Daoy (cell line): Measurements from ENCODE around the gene DAZAP2. TPM values are rescaled to one million over a fixed set of nuclear protein-coding genes. Genes with fewer than 3 reads are reported as not detected.

ENCODE experiments used
- total RNA-seq: library from RNA; depleted of rRNA; stranded (reverse); fragments of >200 nt; shearing (Covaris generic); gene quantifications from 2 replicates; pipeline ENCODE4 v1.2.3, GENCODE V29; 2014; rRNA removed

The DAZAP2 gene
- total RNA-seq, 1 experiment from 2014 or later, result 263 TPM

Other genes starting within 250 kb of the DAZAP2 start
- 49.6 and 54.3 TPM in 2 replicates for gene SLC11A2, start 212.4 kb upstream of the DAZAP2 start, total RNA-seq
- gene LETMD1, start 190.5 kb upstream of the DAZAP2 start, total RNA-seq, result 21.2 and 27.8 TPM in 2 replicates
- 16.9 and 22.3 TPM in 2 replicates for gene CSRNP2, start 155.2 kb upstream of the DAZAP2 start, total RNA-seq
- gene TFCP2, start 65.7 kb upstream of the DAZAP2 start, total RNA-seq, result 4.9 and 9.5 TPM in 2 replicates
- 0.71 and 4.2 TPM in 2 replicates for gene POU6F1, start 20.8 kb upstream of the DAZAP2 start, total RNA-seq
- gene SMAGP, start 31.6 kb downstream of the DAZAP2 start, total RNA-seq, result 10.4 and 26.9 TPM in 2 replicates
- not detected in 2 replicates for gene BIN2, start 85.3 kb downstream of the DAZAP2 start, total RNA-seq
- not detected in 2 replicates for gene CELA1, start 107.9 kb downstream of the DAZAP2 start, total RNA-seq
- 4.3 and 14.0 TPM in 2 replicates for gene GALNT6, start 152.6 kb downstream of the DAZAP2 start, total RNA-seq
- 2.3 and 16.6 TPM in 2 replicates for gene SLC4A8, start 186.0 kb downstream of the DAZAP2 start, total RNA-seq